HTR-8/SVneo (cell line): ENCODE results near the gene MYO1G.
A peak's percentile ranks its signal among the peaks of the same experiment; 100 is the strongest.
"Not testable (repeated sequence)": the region's sequence is repeated elsewhere in the genome, so short reads cannot be mapped to it uniquely, and the experiment has no call there.

Source experiments
- DNase-seq: peaks from one replicate; pipeline ENCODE4 v3.0.0; 2011; ENCODE audit warnings: low spot score, mixed read lengths; ENCODE audit not compliant: insufficient read length
- FAIRE-seq: peaks from 2 replicates; lab custom pipeline; 2011; peaks lifted over from hg19 to GRCh38; lab: Jason Lieb, UNC

The MYO1G gene

GRCh38 chr7:44955733-44956132, 23.1 kb downstream of the MYO1G start:
- DNase-seq: no peak
- FAIRE-seq: no peak

DNA sequence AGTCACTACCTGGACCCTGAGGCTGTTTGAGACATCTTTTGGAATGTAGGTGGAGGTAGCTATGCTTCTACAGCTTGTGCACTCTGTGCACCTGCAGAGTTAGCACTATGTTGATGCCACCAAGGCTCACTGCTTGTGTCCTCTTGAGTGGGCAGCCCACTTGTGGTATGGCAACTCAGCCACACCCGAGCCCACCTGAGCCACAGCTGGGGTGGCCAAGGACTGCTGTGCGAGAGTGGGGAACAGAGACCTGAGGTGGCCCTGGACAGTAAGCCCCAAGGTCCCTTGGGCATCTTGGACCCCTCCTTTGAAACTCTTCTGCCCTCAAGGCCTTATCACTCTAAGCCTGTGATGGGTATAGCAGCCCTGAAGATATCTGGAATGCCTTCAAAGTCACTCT, 25.7 kb downstream of the MYO1G start:
- FAIRE-seq (no peak), DNase-seq (no peak)

- no peak for DNase-seq
- no peak for FAIRE-seq
These were observed 29.5 kb downstream of the MYO1G start for GRCh38 chr7:44949303-44949702.

DNA sequence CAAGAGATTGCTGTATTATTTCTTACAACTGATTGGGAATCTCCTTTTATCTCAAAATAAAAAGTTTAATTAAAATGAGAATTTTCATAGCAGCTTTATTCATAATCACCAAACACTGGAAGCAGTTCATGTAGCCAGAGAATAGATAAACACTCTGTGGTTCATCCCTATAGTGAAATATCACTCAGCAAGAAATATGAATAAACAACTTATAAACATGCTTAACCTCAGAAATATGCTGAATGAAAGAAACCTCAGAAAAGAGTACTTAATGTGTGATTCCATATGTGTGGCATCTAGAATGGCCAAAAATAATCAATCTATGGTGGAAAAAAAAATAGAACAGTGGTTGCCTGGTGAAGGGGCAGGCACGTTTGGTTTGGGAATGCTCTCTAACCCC, 33.3 kb downstream of the MYO1G start:
- no peak for FAIRE-seq
- no peak for DNase-seq

DNA sequence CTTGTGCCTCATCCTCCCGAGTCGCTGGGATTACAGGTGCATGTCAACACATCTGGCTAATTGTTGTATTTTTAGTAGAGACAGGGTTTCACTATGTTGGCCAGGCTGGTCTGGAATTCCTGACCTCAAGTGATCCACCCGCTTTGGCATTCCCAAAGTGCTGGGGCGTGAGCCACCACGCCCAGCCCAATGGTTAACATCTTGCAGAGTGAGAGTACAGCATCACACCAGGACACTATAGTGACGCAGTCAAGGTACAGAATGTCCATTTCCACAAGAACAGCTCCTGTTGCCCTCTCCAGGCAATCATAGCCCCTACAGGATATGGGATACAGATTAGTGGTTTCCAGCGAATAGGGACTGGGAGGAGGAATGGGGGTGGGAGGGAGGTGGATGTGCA, 34.0 kb downstream of the MYO1G start:
- no peak for FAIRE-seq
- no peak for DNase-seq

DNA sequence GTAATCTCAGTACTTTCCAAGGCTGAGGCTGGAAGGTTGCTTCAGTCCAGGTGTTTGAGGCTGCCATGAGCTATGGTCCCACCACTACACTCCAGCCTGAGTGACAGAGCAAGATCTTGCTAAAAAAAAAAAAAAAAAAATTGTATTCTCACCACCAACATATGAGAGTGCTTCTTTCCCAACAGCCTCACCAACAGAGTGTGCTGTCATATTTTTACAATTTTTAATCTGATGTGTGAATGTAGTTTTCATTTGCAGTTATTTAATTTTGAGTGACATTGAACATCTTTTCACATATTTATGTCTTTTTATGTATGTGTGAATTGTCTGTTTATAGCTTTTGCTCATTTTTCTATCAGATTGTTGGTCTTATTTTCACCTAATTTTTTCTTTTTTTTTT, 35.2 kb downstream of the MYO1G start:
- FAIRE-seq: no peak
- DNase-seq: no peak

DNA sequence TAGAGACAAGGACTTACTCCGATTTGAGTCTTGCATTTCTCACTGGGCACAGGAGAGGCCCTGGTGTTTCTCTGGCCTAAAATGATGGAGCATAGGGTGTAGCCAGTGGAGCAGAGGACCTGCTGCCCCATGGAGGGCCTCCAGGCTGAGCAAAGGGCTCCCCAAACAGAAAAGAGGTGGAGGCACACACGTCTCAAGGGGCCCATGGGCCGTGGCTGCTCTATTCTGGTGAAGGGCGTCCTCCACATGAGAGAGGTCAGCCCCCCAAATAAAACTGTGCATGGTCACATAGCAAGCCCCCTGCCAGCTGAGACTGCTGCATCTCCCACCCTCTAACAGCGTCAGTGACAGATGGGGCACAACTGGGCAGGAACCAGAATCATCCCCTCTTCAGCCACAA, 41.4 kb downstream of the MYO1G start:
- DNase-seq: no peak
- FAIRE-seq: no peak

DNA sequence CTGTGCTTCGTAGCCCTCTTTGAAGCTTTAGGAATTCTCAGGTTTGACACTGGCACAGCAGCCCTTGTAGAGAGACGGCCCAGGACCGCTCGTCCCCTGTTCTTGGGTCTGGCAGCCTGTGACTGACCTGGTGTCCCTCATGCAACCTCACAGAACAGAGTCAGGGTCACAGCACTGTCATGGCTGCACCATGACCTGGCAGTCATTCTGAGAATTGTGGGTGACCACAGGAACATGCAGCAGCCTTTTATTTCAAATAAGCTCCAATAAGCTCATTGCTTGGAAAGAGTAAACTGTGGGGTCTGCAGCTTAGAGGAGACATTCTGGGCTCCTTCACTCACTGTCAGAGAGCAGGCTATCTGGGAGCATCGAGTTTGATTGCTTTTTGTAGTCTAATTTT, 42.5 kb downstream of the MYO1G start:
- FAIRE-seq (no peak), DNase-seq (no peak)

- no peak for FAIRE-seq
- no peak for DNase-seq
These were observed 43.2 kb downstream of the MYO1G start for GRCh38 chr7:44935583-44935982.

DNA sequence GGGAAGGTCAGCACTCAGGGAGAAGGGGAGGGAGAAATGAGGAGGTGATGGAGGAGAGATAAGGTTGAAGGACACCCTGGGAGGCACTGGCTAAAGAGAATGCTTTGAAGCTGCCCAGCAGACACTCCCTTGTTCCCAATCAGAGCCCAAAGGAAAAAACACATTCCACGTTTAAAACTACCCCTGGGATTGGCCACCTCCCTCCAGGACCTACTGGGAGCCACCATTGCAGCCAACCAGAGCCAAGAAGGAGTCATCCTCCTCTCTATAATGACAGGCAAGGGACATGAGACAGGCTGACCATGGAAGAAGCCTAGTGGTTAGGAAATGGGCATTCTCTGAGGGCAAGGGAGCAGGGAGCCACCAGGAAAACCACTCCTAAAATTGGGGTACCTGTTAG, 43.8 kb downstream of the MYO1G start:
- DNase-seq: no peak
- FAIRE-seq: no peak

DNA sequence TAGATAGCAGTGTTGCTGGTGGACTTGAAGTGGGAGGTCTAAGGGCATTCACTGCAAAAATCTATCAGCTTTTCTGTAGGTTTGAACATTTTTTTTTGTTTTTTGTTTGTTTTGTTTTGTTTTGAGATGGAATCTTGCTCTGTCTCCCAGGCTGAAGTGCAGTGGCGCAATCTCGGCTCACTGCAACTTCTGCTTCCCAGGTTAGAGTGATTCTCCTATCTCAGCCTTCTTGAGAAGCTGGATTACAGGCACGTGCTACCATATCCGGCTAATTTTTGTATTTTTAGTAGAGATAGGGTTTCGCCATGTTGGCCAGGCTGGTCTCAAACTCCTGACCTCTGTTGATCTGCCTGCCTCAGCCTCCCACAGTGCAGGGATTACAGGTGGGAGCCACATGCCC, 44.3 kb downstream of the MYO1G start:
- not testable (repeated sequence) for DNase-seq, FAIRE-seq

DNA sequence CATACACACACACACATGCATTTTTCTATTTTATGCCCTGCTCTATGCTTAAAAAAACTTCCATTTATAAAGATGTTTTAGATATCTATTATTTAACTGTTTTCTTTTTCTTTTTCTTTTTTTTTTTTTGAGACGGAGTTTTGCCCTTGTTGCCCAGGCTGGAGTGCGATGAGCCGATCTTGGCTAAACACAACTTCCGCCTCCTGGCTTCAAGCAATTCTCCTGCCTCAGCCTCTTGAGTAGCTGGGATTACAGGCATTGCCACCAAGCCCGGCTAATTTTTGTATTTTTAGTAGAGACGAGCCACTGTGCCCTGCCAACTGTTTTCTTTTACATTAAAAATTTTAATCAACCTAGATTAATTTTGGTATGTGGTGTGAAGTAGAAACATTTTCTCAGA, 47.9 kb downstream of the MYO1G start:
- FAIRE-seq (no peak), DNase-seq (no peak)

DNA sequence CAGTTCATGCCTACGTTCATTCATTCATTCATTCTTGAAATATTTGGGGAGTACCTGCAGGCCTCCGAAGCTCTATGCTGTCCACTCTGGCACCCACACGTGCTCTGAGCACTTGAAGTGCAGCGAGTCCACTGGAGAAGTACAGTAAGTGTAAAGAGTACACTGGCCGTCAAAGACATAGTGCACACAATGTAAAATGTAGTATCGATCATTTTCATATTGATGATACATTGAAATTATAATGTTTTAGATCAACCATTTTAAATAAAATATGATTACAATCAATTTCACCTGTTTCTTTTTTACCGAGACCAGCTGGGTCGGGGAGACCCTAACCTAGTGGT, 56.5 kb downstream of the MYO1G start:
- no peak for FAIRE-seq

DNA sequence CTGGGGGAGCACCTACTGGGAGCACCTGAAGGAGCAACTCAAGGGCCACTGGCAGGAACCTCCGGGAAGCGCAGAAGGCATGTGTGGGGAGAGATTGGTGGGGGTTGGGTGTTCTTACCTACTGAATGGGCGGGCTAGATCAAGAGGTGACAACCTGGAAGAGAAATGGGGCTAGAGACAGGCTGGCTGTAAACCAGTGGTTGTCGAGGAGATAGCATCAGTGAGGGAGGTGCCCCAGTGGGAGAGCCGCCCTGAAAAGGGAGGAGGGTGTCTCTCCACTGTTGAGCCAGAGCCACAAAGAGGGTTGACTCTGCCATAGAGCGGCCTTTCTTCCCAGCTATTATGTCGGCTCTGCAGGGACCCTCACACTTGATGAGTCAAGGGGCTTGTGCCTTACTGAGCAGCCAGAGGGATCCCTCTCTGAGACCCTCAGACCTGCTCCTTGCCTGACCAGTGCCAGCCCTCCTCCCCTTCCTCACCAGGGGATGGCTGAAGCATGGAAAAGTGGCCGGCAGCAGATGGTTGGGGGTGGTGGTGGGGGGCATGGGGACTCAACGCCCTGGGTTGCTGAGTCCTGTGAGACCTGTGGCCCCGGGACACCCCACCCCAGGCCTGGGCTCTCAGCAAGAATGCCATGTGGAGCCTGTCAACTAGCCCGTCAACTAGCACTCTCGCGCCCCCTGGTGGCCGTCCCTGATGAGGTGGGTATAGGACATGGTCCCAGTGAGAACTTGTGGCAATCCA, 57.0 kb downstream of the MYO1G start:
- peak; percentile 78 for DNase-seq
- peak; percentile 48 for FAIRE-seq

More for the DNA sequence above, 56.5 kb downstream of the MYO1G start:
- DNase-seq: no peak

DNA sequence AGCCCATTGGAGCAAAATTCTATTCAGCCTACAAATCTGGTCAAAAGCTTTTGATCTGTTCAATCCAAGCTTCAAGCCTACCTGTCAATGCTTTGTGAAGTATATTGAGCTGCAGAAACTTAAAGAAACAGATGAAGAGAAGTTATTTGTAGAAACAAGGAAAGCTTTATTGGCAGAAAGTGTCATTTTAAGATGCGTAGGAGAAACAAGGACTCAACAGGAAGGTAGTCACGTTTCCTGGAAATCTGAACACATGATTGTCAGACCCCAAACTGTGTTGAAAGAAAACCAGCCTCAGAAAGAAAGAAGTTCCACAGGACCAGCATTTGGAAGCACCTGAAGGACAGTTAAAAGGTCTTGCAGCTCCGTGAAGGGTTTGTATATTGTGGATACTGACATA, 58.7 kb downstream of the MYO1G start:
- DNase-seq: no peak
- FAIRE-seq: no peak

- peak; percentile 40 for FAIRE-seq
These were observed 60.8 kb downstream of the MYO1G start for GRCh38 chr7:44918029-44918428.

GRCh38 chr7:44917465-44917864, 61.4 kb downstream of the MYO1G start:
- FAIRE-seq: no peak

More at GRCh38 chr7:44918029-44918428, 60.8 kb downstream of the MYO1G start:
- no peak for DNase-seq

GRCh38 chr7:44914992-44915607, 63.7 kb downstream of the MYO1G start:
- DNase-seq (no peak), FAIRE-seq (no peak)

More at GRCh38 chr7:44917465-44917864, 61.4 kb downstream of the MYO1G start:
- no peak for DNase-seq

DNA sequence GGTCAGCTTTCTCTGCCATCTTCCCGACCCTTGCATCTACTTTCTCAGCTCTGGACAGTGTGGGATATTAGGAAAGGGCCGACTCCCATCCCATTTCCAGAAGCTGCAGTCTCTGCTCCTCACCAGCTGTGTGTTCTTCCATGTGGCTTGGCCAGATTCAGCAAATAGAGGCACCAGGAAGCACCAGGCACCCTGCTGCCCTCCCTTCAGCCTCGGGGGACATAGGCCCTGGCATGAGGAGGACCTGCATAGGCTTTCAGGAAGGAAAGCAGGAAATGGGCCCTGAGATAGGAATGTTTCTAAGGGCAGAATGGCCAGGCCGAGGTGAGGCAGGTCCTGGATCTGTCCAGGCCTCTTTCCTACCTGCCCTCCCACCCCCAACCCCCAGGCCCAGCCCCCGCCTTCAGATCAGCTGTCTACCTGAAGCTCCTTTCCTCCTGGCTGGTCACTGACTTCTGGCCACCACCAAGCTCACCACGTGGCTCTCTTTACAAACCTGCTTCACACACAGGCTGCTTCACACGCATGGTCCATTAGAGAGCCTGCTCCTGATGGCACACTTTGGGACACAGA, 66.0 kb downstream of the MYO1G start:
- DNase-seq (no peak), FAIRE-seq (no peak)
